Measurements from ENCODE around the gene AJM1.
"Not testable (repeated sequence)": the region's sequence is repeated elsewhere in the genome, so short reads cannot be mapped to it uniquely, and the experiment has no call there.

DNA sequence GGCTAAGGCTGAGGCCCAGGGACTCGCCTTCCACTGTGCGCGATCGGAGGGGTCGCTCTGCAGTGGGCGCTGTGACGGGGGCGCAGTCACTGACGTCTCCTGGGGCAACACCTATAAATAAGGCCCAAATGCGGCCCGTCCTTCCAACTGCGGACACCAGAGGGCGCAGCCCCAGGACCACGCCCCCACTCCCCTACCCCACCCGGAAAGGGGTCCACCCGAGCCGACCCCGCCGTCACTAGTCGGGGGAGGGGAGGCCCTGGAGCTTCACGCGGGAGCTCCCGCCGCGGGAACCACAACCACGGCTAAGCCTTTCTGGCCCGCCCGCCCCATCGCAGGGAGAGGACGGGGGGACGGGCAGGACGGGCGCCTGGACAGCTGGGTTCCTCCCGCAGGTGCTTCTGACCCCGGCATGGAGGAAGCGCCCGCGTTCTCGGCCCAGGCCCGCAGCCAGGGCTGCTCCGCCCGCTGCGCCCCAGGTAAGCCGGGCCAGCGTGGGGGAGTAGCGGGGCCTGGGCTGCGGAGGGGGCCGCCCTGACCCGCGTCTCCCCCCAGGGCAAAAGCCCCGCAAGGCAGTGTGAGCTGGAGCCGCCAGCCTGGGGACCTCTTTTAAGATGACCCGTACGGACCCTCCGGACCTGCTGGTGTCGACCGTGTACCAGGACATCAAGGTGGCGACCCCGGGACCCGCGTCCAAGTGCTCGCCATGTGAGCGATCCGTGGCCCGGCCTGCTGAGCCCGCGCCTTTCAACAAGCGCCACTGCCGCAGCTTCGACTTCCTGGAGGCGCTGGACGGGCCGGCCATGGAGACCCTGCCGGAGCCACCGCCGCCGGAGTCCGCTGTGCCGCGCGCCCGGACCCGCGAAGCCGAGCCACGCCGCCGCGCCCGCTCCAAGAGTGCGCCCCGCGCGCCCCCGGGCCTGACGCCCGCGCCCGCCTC is 1.8 kb downstream of the AJM1 start:
- TF ChIP-seq RAD21 (IDR thresholded peaks at IDR 0.05; ENCODE audit: low read depth); NFIC (IDR thresholded peaks at IDR 0.05); USF1 (IDR thresholded peaks at IDR 0.05); EP300 (IDR thresholded peaks at IDR 0.05; ENCODE audit: borderline replicate concordance); MAX (IDR thresholded peaks at IDR 0.05); YY1 (IDR thresholded peaks at IDR 0.05; ENCODE audit: low read depth): not testable (repeated sequence)
